K562 (cell line): ENCODE data around the gene GARRE1. TPM values are rescaled to one million over a fixed set of nuclear protein-coding genes. Genes with fewer than 3 reads are reported as not detected.

Experiments used
- C11orf30 ChIP-seq: fragments of 450-650 bp; IDR thresholded peaks from 2 replicates; pipeline ENCODE4 v1.6.1; 2016; ENCODE audit warnings: low read depth, mild to moderate bottlenecking
- polyA plus RNA-seq, 8 experiments: library from polyadenylated mRNA; depleted of rRNA in 4 of 8; stranded (reverse) in 5 of 8; unstranded in 3 of 8; fragments of >200 nt; fragmentation: Nextera tagmentation in 2 of 8; fragmentation: Illumina TruSeq in 1 of 8; extraction: Ambion mirVana in 2 of 8; extraction: Trizol in 1 of 8; gene quantifications; 2 replicates each; pipeline versions ENCODE4 v1.2.1 to v1.2.3, GENCODE V29; 2011 to 2014; ENCODE audit warnings: inconsistent platforms in 1 of 8, missing spikeins in 1 of 8
- total RNA-seq, 7 experiments: library from RNA; depleted of rRNA in 6 of 7; stranded (reverse); fragments of >200 nt in 6 of 7; fragmentation: Illumina TruSeq in 2 of 7; extraction: Trizol in 2 of 7; gene quantifications; 2 replicates each; pipeline versions ENCODE4 v1.2.1 to v1.2.3, GENCODE V29; 2011 to 2021; ENCODE audit warnings: low replicate concordance in 1 of 7
- TF ChIP-seq, protein P1 (sequence below), 2 experiments: fragments of 450-650 bp; formaldehyde crosslinking in 1 of 2; IDR thresholded peaks; 2 replicates each; pipeline versions ENCODE4 v1.4.0 to v1.6.1; 2014 to 2020; ENCODE audit warnings: mild to moderate bottlenecking in 2 of 2, borderline replicate concordance in 1 of 2, low read depth in 1 of 2
- TF ChIP-seq, protein P2 (sequence below): conservative IDR thresholded peaks from 2 replicates; pipeline ENCODE4 v1.6.1; 2011; ENCODE audit warnings: low read depth, mild to moderate bottlenecking, low read length; ENCODE audit not compliant: control insufficient read depth

Gene GARRE1
- total and polyA plus RNA-seq, 9 of the 15 experiments (the other 6 are each of a cell fraction or from before 2014, with no cell fraction given) = 1.6 to 12.8 (median 7.5) TPM

GRCh38 chr19:34259367-34260095 lies 5.2 kb downstream of the GARRE1 start (continued):
- TF ChIP-seq, protein P1, sequence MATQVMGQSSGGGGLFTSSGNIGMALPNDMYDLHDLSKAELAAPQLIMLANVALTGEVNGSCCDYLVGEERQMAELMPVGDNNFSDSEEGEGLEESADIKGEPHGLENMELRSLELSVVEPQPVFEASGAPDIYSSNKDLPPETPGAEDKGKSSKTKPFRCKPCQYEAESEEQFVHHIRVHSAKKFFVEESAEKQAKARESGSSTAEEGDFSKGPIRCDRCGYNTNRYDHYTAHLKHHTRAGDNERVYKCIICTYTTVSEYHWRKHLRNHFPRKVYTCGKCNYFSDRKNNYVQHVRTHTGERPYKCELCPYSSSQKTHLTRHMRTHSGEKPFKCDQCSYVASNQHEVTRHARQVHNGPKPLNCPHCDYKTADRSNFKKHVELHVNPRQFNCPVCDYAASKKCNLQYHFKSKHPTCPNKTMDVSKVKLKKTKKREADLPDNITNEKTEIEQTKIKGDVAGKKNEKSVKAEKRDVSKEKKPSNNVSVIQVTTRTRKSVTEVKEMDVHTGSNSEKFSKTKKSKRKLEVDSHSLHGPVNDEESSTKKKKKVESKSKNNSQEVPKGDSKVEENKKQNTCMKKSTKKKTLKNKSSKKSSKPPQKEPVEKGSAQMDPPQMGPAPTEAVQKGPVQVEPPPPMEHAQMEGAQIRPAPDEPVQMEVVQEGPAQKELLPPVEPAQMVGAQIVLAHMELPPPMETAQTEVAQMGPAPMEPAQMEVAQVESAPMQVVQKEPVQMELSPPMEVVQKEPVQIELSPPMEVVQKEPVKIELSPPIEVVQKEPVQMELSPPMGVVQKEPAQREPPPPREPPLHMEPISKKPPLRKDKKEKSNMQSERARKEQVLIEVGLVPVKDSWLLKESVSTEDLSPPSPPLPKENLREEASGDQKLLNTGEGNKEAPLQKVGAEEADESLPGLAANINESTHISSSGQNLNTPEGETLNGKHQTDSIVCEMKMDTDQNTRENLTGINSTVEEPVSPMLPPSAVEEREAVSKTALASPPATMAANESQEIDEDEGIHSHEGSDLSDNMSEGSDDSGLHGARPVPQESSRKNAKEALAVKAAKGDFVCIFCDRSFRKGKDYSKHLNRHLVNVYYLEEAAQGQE (IDR thresholded peaks at IDR 0.05; ENCODE audit: borderline replicate concordance) = peak; percentile 41
- TF ChIP-seq, protein P1 (CRISPR knock-in tag; IDR thresholded peaks at IDR 0.05; ENCODE audit: low read depth) = no peak
- peak; percentile 22; the same call in 1 of the 2 replicates for TF ChIP-seq C11orf30
- TF ChIP-seq, protein P2, sequence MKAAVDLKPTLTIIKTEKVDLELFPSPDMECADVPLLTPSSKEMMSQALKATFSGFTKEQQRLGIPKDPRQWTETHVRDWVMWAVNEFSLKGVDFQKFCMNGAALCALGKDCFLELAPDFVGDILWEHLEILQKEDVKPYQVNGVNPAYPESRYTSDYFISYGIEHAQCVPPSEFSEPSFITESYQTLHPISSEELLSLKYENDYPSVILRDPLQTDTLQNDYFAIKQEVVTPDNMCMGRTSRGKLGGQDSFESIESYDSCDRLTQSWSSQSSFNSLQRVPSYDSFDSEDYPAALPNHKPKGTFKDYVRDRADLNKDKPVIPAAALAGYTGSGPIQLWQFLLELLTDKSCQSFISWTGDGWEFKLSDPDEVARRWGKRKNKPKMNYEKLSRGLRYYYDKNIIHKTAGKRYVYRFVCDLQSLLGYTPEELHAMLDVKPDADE = no peak
